Endothelial cell of umbilical vein (primary cell): ENCODE results near the gene CEACAM4. TPM values are rescaled to one million over a fixed set of nuclear protein-coding genes. Genes with fewer than 3 reads are reported as not detected.

Source experiments
- BruUV-seq: library from RNA; stranded (reverse); fragments of 400-500 nt; replicated peaks from 2 replicates; lab custom pipeline; 2021; lab: Mats Ljungman, UMichigan
- CTCF ChIA-PET: fragments of 300-600, 350-600 bp; sonication (Branson Sonifier 250); formaldehyde crosslinking; loops from one replicate; lab custom pipeline; 2021; ENCODE audit warnings: antibody characterized with exemption, inconsistent platforms; lab: Charles Lee
- POLR2A ChIA-PET: fragments of 300-600, 350-600 bp; sonication (Branson Sonifier 250); formaldehyde crosslinking; loops from one replicate; lab custom pipeline; 2021; ENCODE audit warnings: antibody characterized with exemption, inconsistent platforms; lab: Charles Lee
- DNase-seq: peaks from one replicate; pipeline ENCODE4 v3.0.0-alpha.2; 2011; ENCODE audit warnings: low read depth, low spot score
- FAIRE-seq: peaks from 2 replicates; lab custom pipeline; 2011; peaks lifted over from hg19 to GRCh38; lab: Jason Lieb, UNC
- H2AFZ ChIP-seq: 2 replicates; pipeline ENCODE4 v1.6.0; 2012; ENCODE audit warnings: low read depth, low read length, control low read depth, inconsistent platforms
- H3K27ac ChIP-seq: 2 replicates; pipeline ENCODE4 v1.5.1; 2011; ENCODE audit warnings: low read depth, mild to moderate bottlenecking, control low read depth, low read length, moderate library complexity; ENCODE audit not compliant: insufficient read depth
- H3K27me3 ChIP-seq, 2 experiments: 2 replicates each; pipeline versions ENCODE4 v1.6.0 to v1.6.1; 2011; ENCODE audit warnings: low read length in 2 of 2, mixed read lengths in 1 of 2; ENCODE audit not compliant: control insufficient read depth in 2 of 2, insufficient read depth in 2 of 2
- H3K36me3 ChIP-seq, 2 experiments: 2 replicates in 1 of 2; 3 replicates in 1 of 2; pipeline ENCODE4 v1.5.1; 2011; ENCODE audit warnings: low read length in 2 of 2, mild to moderate bottlenecking in 1 of 2, moderate library complexity in 1 of 2; ENCODE audit not compliant: control insufficient read depth in 2 of 2, insufficient read depth in 2 of 2; ENCODE audit errors: extremely low read depth in 1 of 2
- H3K4me1 ChIP-seq: 3 replicates; pipeline ENCODE4 v1.5.1; 2011; ENCODE audit warnings: mild to moderate bottlenecking, low read length; ENCODE audit not compliant: control insufficient read depth, insufficient read depth; ENCODE audit errors: extremely low read depth
- H3K4me2 ChIP-seq: 2 replicates; pipeline ENCODE4 v1.6.1; 2011; ENCODE audit warnings: low read length, control low read depth, mixed read lengths; ENCODE audit not compliant: insufficient read depth
- H3K4me3 ChIP-seq, 3 experiments: fragments of 200-600 bp in 1 of 3; sonication (generic), shearing (Covaris generic) in 1 of 3; replicated peaks in 1 of 3; 2 replicates each; pipeline ENCODE4 v1.5.1; 2011 to 2016; ENCODE audit warnings: control low read depth in 3 of 3, low read length in 3 of 3, mild to moderate bottlenecking in 2 of 3, inconsistent platforms in 1 of 3, low read depth in 1 of 3, moderate library complexity in 1 of 3; ENCODE audit not compliant: insufficient read depth in 1 of 3
- H3K79me2 ChIP-seq: 2 replicates; pipeline ENCODE4 v1.6.0; 2012; ENCODE audit warnings: low read length, inconsistent platforms; ENCODE audit not compliant: control insufficient read depth, insufficient read depth
- H3K9ac ChIP-seq: replicated peaks from 2 replicates; pipeline ENCODE3; 2011; ENCODE audit warnings: low read length, control low read depth; ENCODE audit not compliant: insufficient read depth; ENCODE audit errors: extremely low read depth
- H3K9me1 ChIP-seq: replicated peaks from 3 replicates; pipeline ENCODE4 v1.6.0; 2011; ENCODE audit warnings: mild to moderate bottlenecking, low read length; ENCODE audit not compliant: control insufficient read depth, insufficient read depth; ENCODE audit errors: extremely low read depth
- H3K9me3 ChIP-seq: replicated peaks from 2 replicates; pipeline ENCODE4 v1.5.1; 2012; ENCODE audit warnings: low read length, inconsistent platforms; ENCODE audit not compliant: control insufficient read depth, insufficient read depth
- H4K20me1 ChIP-seq: replicated peaks from 2 replicates; pipeline ENCODE3; 2011; ENCODE audit warnings: mild to moderate bottlenecking, low read length; ENCODE audit not compliant: control insufficient read depth, insufficient read depth; ENCODE audit errors: extremely low read depth
- EZH2 ChIP-seq: IDR thresholded peaks from 2 replicates; pipeline ENCODE4 v1.6.1; 2012; ENCODE audit warnings: borderline replicate concordance, low read depth, mild to moderate bottlenecking, moderate library complexity, low read length, inconsistent platforms; ENCODE audit not compliant: severe bottlenecking
- FOS ChIP-seq: IDR thresholded peaks from 2 replicates; pipeline ENCODE4 v1.6.1; 2011; ENCODE audit warnings: mild to moderate bottlenecking, low read length, moderate library complexity, borderline replicate concordance; ENCODE audit not compliant: insufficient read depth
- GATA2 ChIP-seq: IDR thresholded peaks from 2 replicates; pipeline ENCODE4 v1.7.0; 2011; ENCODE audit warnings: low read depth, mild to moderate bottlenecking, moderate library complexity, mixed read lengths, low read length; ENCODE audit not compliant: insufficient read length, insufficient read depth
- JUN ChIP-seq: IDR thresholded peaks from 2 replicates; pipeline ENCODE4 v1.6.1; 2011; ENCODE audit warnings: borderline replicate concordance, low read depth; ENCODE audit not compliant: insufficient read length, insufficient read depth
- MYC ChIP-seq: IDR thresholded peaks from one replicate; pipeline ENCODE4 v1.6.1; 2011; ENCODE audit warnings: mild to moderate bottlenecking, low read depth, low read length
- POLR2A ChIP-seq: IDR thresholded peaks from 2 replicates; pipeline ENCODE4 v1.6.1; 2012; ENCODE audit warnings: low read depth, mild to moderate bottlenecking, control low read depth, low read length
- POLR2AphosphoS5 ChIP-seq: IDR thresholded peaks from 2 replicates; pipeline ENCODE4 v1.6.1; 2012; ENCODE audit warnings: low read depth, mild to moderate bottlenecking, control low read depth, low read length, moderate library complexity; ENCODE audit not compliant: insufficient read depth
- dilution Hi-C: fragments of 300-500 bp; cut with MboI; formaldehyde crosslinking; loops from one replicate; pipeline ENCODE4 v1.15.0; 2019; ENCODE audit warnings: low sequenced_read_pairs; ENCODE audit not compliant: extremely low pct_ligation_motif_present
- intact Hi-C: fragments of 100-400 bp; cut with micrococcal nuclease; formaldehyde crosslinking; loops from one replicate; pipeline ENCODE4 v1.10.0; 2022
- polyA plus RNA-seq, 4 experiments: library from polyadenylated mRNA; depleted of rRNA in 3 of 4; stranded (reverse) in 3 of 4; unstranded in 1 of 4; fragments of >200 nt; gene quantifications; 2 replicates each; pipeline versions ENCODE4 v1.2.1 to v1.2.3, GENCODE V29; 2011 to 2012; ENCODE audit warnings: missing spikeins in 1 of 4
- total RNA-seq: library from RNA; stranded (reverse); gene quantifications from 2 replicates; pipeline ENCODE4 v1.2.3, GENCODE V29; 2021
- TF ChIP-seq, protein P1 (sequence below), 2 donors: IDR thresholded peaks; 1 replicate in 1 of 2; 2 replicates in 1 of 2; pipeline ENCODE4 v1.5.1; 2011; ENCODE audit warnings: low read length in 2 of 2, mild to moderate bottlenecking in 2 of 2, moderate library complexity in 2 of 2, control low read depth in 1 of 2, inconsistent platforms in 1 of 2, low read depth in 1 of 2; ENCODE audit not compliant: insufficient read depth in 1 of 2; ENCODE audit errors: extremely low read depth in 1 of 2
- TF ChIP-seq, protein P2 (sequence below): IDR thresholded peaks from 2 replicates; pipeline ENCODE4 v1.6.1; 2011; ENCODE audit not compliant: insufficient read depth, insufficient read length

Gene CEACAM4
- total and polyA plus RNA-seq, 2 donors (not counting 3 experiments of a cell fraction or from before 2014, with no cell fraction given) = not detected

GRCh38 chr19:41623360-41623759 is 3.5 kb downstream of the CEACAM4 start:
- H3K4me1 ChIP-seq = no peaks in the 10 kb centered on the region
- H3K4me2 ChIP-seq = no peak overlapping the region
- no peak for FAIRE-seq
- H3K27me3 ChIP-seq = no peaks in the 10 kb centered on the region
- ChIA-PET CTCF (no interaction called here), POLR2A (no interaction called here)
- DNase-seq = no peak
- H3K9me3 ChIP-seq = no peaks in the 10 kb centered on the region
- no peak overlapping the region for H3K9ac ChIP-seq
- H3K79me2 ChIP-seq = no peaks in the 10 kb centered on the region
- no peak overlapping the region for H3K27ac ChIP-seq
- intact Hi-C loops = no loop called here
- no peaks in the 10 kb centered on the region for H3K9me1 ChIP-seq
- no peaks in the 10 kb centered on the region for H3K36me3 ChIP-seq
- no peak overlapping the region for H3K4me3 ChIP-seq
- H4K20me1 ChIP-seq = no peaks in the 10 kb centered on the region
- H2AFZ ChIP-seq = no peak overlapping the region
- dilution Hi-C loops = no loop called here
- BruUV-seq = no TSS peak
- TF ChIP-seq JUN = no peak
- TF ChIP-seq, protein P1, sequence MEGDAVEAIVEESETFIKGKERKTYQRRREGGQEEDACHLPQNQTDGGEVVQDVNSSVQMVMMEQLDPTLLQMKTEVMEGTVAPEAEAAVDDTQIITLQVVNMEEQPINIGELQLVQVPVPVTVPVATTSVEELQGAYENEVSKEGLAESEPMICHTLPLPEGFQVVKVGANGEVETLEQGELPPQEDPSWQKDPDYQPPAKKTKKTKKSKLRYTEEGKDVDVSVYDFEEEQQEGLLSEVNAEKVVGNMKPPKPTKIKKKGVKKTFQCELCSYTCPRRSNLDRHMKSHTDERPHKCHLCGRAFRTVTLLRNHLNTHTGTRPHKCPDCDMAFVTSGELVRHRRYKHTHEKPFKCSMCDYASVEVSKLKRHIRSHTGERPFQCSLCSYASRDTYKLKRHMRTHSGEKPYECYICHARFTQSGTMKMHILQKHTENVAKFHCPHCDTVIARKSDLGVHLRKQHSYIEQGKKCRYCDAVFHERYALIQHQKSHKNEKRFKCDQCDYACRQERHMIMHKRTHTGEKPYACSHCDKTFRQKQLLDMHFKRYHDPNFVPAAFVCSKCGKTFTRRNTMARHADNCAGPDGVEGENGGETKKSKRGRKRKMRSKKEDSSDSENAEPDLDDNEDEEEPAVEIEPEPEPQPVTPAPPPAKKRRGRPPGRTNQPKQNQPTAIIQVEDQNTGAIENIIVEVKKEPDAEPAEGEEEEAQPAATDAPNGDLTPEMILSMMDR (IDR thresholded peaks at IDR 0.05; ENCODE audit: extremely low read depth in 1 of 2, insufficient read depth in 1 of 2, low read depth in 1 of 2, low read length in 2 of 2) = no peak
- no peak for TF ChIP-seq FOS
- no peak for TF ChIP-seq POLR2AphosphoS5
- TF ChIP-seq POLR2A = no peak
- TF ChIP-seq MYC = no peak
- no peak for TF ChIP-seq GATA2
- TF ChIP-seq, protein P2, sequence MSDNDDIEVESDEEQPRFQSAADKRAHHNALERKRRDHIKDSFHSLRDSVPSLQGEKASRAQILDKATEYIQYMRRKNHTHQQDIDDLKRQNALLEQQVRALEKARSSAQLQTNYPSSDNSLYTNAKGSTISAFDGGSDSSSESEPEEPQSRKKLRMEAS = no peak
- no peak for TF ChIP-seq EZH2
